ENCODE results near the gene PARVG. TPM values are rescaled to one million over a fixed set of nuclear protein-coding genes. Genes with fewer than 3 reads are reported as not detected.

The PARVG gene
- polyA plus RNA-seq, 1 experiment = 0.01 TPM

DNA sequence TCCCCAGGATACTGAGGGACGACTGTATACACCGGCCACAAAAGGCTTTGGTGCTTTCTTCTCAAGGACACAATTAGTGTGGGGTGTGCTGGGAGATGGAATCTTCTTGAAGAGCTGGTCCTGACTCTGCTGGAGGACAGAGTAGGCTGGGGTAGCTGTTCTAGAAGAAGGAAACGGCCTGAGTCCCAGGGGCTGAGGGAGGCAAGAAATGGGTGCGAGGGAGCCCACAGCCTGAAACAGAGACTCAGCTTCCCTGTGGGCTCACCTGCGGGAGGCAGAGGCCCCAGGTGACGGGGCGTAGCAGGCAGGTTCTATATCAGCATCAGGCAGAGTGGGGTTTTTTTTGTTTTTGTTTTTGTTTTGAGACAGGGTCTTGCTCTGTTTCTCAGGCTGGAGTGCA, 36.6 kb downstream of the PARVG start:
- H3K27ac ChIP-seq (ENCODE audit: low read depth, low read length) = no peak overlapping the region
- POLR2A ChIA-PET = no interaction called here
- H3K4me3 ChIP-seq (ENCODE audit: low read depth, low read length) = no peak overlapping the region
- H3K27me3 ChIP-seq (ENCODE audit: control insufficient read depth, insufficient read depth, low read length) = peaks cover 10% of the 10 kb centered on the region
- TF ChIP-seq, protein P1, sequence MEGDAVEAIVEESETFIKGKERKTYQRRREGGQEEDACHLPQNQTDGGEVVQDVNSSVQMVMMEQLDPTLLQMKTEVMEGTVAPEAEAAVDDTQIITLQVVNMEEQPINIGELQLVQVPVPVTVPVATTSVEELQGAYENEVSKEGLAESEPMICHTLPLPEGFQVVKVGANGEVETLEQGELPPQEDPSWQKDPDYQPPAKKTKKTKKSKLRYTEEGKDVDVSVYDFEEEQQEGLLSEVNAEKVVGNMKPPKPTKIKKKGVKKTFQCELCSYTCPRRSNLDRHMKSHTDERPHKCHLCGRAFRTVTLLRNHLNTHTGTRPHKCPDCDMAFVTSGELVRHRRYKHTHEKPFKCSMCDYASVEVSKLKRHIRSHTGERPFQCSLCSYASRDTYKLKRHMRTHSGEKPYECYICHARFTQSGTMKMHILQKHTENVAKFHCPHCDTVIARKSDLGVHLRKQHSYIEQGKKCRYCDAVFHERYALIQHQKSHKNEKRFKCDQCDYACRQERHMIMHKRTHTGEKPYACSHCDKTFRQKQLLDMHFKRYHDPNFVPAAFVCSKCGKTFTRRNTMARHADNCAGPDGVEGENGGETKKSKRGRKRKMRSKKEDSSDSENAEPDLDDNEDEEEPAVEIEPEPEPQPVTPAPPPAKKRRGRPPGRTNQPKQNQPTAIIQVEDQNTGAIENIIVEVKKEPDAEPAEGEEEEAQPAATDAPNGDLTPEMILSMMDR (IDR thresholded peaks at IDR 0.05; ENCODE audit: low read depth, low read length) = no peak
- H3K9me3 ChIP-seq (ENCODE audit: control insufficient read depth, insufficient read depth, low read length) = peaks cover 6% of the 10 kb centered on the region
- DNase-seq (ENCODE audit: low read depth, low spot score) = no peak
- CTCF ChIA-PET = no interaction called here

DNA sequence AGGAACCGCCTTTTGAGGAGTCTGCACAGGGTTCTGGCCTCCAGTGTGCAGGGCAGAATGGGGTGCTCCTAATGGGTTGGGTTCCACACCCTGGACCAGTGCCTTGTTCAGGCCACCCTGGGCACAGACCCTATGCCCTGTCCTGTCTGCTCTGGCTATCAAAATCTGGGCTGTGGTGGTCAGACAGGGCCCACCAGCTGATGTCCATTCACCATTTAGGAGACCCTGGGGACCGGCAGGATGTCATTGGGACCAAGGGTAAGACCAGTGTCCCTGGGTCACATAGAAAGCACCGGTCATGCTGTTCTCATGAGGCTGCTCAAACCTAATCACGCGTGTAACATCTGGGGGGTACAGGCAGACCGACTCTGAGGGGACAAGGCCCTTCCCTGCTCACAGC, 37.3 kb downstream of the PARVG start:
- no peak overlapping the region for H3K4me3 ChIP-seq (ENCODE audit: low read depth, low read length)
- H3K27me3 ChIP-seq (ENCODE audit: control insufficient read depth, insufficient read depth, low read length) = peaks cover 10% of the 10 kb centered on the region
- H3K9me3 ChIP-seq (ENCODE audit: control insufficient read depth, insufficient read depth, low read length) = peaks cover 6% of the 10 kb centered on the region
- ChIA-PET CTCF (no interaction called here), POLR2A (no interaction called here)
- DNase-seq (ENCODE audit: low read depth, low spot score) = no peak
- no peak overlapping the region for H3K27ac ChIP-seq (ENCODE audit: low read depth, low read length)
- TF ChIP-seq, protein P1 (IDR thresholded peaks at IDR 0.05; ENCODE audit: low read depth, low read length) = no peak

DNA sequence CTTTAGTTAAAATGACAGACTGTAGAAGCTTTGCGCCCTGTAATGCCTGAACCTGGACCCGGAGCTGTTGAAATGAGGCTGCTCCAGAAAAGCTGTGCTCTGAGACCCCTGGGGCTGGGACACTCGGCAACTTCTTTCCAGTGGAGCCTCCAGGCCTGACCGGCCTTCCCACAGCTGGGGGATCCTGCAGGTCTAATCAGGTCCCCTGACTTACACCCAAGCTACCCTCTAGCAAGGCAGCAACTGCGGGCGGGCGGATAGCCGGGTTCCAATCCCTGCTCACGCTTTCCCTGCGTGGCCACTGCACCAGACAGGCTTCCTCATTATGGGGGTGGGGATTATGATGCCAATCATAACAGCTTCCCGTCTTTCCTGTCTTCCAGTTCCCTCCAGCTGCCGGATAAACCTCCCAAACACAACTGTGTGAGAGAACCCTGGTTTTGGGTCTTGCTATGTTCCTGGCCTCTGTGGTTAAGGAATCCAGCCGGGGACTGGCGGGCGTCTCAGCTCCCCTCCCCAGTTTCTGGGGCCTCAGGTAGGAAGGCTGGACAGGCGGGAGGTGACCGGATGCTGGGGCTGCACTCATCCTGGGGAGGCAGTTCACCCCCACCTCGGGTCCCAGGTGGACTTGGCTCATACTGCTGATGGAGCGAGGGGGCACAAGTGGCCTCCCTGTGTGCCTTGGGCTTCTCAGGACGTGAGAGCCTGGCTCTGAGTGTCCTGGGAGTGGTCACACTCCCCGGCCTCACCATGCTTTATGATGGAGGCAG, 38.6 kb downstream of the PARVG start:
- ChIA-PET CTCF (no interaction called here), POLR2A (no interaction called here)
- H3K27ac ChIP-seq (ENCODE audit: low read depth, low read length) = no peak overlapping the region
- no peak overlapping the region for H3K4me3 ChIP-seq (ENCODE audit: low read depth, low read length)
- TF ChIP-seq, protein P1 (IDR thresholded peaks at IDR 0.05; ENCODE audit: low read depth, low read length) = no peak
- peaks cover 14% of the 10 kb centered on the region for H3K27me3 ChIP-seq (ENCODE audit: control insufficient read depth, insufficient read depth, low read length)
- DNase-seq (ENCODE audit: low read depth, low spot score) = no peak
- H3K9me3 ChIP-seq (ENCODE audit: control insufficient read depth, insufficient read depth, low read length) = peaks cover 5% of the 10 kb centered on the region

DNA sequence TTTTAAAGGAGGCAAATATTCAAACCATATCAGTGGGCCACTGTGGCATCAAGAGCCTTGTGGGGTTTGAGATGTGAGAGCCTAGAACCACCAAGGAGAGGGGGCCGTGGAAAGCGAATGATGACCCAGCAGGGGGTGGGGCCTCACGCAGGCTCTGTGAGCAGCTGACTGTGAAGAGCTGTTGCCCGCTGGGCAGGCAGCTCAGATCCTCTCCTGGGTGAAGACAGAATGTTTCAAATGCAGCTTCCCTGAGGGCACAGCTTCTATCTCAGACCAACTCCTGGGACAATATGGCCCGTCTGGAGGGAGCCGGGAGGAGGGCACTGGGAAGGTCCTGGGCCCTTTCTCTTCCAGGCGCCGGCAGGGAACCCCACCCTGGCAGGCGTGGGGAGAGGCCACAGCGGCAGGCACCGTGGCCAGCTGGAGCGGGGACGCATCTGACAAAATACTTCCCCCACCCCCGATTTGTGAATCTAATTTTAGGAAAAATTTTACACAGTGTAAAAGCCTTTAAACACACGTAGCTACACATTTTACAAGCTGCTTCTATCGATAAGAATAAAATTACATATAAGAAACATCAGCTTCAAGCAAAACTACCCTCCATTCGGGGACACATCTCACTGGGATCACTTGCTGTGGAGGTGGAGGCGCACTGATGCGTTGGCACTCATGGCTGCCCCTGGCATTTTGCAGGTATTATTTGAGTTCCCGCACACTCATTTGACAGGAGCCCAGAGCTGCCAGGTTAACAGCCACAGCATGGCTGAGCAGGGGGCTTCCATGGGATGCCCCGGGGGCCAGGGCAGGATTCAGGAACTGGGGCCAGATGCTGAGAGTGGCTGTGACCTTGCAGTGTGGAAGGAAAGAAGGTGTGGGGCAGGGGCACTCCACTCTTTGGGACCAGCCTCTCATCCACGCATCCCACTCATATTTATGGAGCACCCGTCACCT, 40.3 kb downstream of the PARVG start:
- ChIA-PET CTCF (no interaction called here), POLR2A (no interaction called here)
- Histone ChIP-seq H3K27me3 (ENCODE audit: control insufficient read depth, insufficient read depth, low read length) (peaks cover 23% of the 10 kb centered on the region), H3K4me3 (ENCODE audit: low read depth, low read length) (no peak overlapping the region), H3K9me3 (ENCODE audit: control insufficient read depth, insufficient read depth, low read length) (peaks cover 4% of the 10 kb centered on the region), H3K27ac (ENCODE audit: low read depth, low read length) (no peak overlapping the region)
- no peak for DNase-seq (ENCODE audit: low read depth, low spot score)
- TF ChIP-seq, protein P1 (IDR thresholded peaks at IDR 0.05; ENCODE audit: low read depth, low read length) = no peak
